ENCODE measurements around the gene HIVEP1. TPM values are rescaled to one million over a fixed set of nuclear protein-coding genes. Genes with fewer than 3 reads are reported as not detected.

The HIVEP1 gene
- total and polyA plus RNA-seq, 2 of the 13 experiments (the other 11 are each of a cell fraction or from before 2014, with no cell fraction given), result 7.4 to 9.9 TPM

DNA sequence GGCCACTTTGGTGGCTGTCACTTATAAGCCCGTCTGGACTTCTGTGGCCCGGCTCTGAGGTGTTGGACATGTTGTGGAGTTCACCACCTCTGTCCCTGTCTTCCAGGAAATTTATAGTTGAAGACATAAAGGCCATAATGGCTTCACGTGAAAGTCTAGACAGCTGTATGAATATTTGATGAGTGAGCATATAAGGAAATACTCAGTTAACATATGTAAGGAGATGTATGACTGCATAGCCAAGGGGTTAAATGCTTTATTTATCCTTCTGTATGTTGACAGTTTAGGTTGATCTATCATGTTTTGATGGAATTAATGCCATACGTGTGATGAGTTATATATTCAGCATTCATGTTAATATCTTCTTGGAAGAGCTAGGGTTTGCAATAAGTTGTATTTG lies 16.1 kb downstream of the HIVEP1 start:
- no TSS peak for BruUV-seq (replicated peaks)
- in situ Hi-C loops (cut with HindIII; ENCODE audit: extremely low pct_ligation_motif_present, low pct_unique_long_range_greater_than_20kb), result no loop called here

More for the DNA sequence above, 16.1 kb downstream of the HIVEP1 start:
- Histone ChIP-seq H3K9me3 (ENCODE audit: low read length) (peaks cover 10% of the 10 kb centered on the region), H3K79me2 (ENCODE audit: insufficient read depth, low read length) (peaks cover 27% of the 10 kb centered on the region), H3K27ac (ENCODE audit: extremely low read length, insufficient read depth, low read length) (no peak overlapping the region), H3K27me3 (ENCODE audit: control insufficient read depth in 1 of 2, insufficient read depth in 2 of 2, low read length in 2 of 2) (no peaks in the 10 kb centered on the region), H3K4me3 (replicated peaks in 1 of 3; ENCODE audit: insufficient read depth in 1 of 3, low read depth in 2 of 3, low read length in 3 of 3) (no peak overlapping the region), H3K4me1 (ENCODE audit: insufficient read depth, low read length) (peaks cover 21% of the 10 kb centered on the region), H4K20me1 (ENCODE audit: insufficient read depth, low read length) (no peaks in the 10 kb centered on the region), H2AFZ (ENCODE audit: low read length) (no peak overlapping the region), H3K9ac (ENCODE audit: insufficient read depth, low read depth, low read length) (no peak overlapping the region), H3K4me2 (ENCODE audit: low read depth, low read length) (no peak overlapping the region), H3K36me3 (replicated peaks in 1 of 2; ENCODE audit: control insufficient read depth in 1 of 2, insufficient read depth in 2 of 2, low read length in 2 of 2) (no peaks in the 10 kb centered on the region; a peak in 1 of 5 replicates)
- POLR2A ChIA-PET, result no interaction called here
- 86% methylated on average over 4 of the region's 4 CpGs for WGBS (ENCODE audit: low lambda C conversion rate)
- intact Hi-C loops (cut with micrococcal nuclease; ENCODE audit: unreplicated experiment), result no loop called here
- ATAC-seq (no peak), DNase-seq (ENCODE audit: low spot score) (no peak), FAIRE-seq (no peak)
- TF ChIP-seq, protein P1, sequence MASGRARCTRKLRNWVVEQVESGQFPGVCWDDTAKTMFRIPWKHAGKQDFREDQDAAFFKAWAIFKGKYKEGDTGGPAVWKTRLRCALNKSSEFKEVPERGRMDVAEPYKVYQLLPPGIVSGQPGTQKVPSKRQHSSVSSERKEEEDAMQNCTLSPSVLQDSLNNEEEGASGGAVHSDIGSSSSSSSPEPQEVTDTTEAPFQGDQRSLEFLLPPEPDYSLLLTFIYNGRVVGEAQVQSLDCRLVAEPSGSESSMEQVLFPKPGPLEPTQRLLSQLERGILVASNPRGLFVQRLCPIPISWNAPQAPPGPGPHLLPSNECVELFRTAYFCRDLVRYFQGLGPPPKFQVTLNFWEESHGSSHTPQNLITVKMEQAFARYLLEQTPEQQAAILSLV (CRISPR knock-in tag; IDR thresholded peaks at IDR 0.05; ENCODE audit: borderline replicate concordance), result no peak
- no peak for TF ChIP-seq CHCHD3 (CRISPR knock-in tag; IDR thresholded peaks at IDR 0.05)
- TF ChIP-seq MAFF (IDR thresholded peaks at IDR 0.05; ENCODE audit: low read depth, low read length), result peak; percentile 63
- TF ChIP-seq SIX1 (CRISPR knock-in tag; IDR thresholded peaks at IDR 0.05; ENCODE audit: borderline replicate concordance), result no peak
- peak; percentile 63 to 67 for TF ChIP-seq MAFK (conservative IDR thresholded peaks at IDR 0.05 in 1 of 2, IDR thresholded peaks at IDR 0.05 in 1 of 2; ENCODE audit: low read length in 2 of 2)
- TF ChIP-seq GABPB1 (CRISPR knock-in tag; IDR thresholded peaks at IDR 0.05), result no peak
- TF ChIP-seq, protein P2, sequence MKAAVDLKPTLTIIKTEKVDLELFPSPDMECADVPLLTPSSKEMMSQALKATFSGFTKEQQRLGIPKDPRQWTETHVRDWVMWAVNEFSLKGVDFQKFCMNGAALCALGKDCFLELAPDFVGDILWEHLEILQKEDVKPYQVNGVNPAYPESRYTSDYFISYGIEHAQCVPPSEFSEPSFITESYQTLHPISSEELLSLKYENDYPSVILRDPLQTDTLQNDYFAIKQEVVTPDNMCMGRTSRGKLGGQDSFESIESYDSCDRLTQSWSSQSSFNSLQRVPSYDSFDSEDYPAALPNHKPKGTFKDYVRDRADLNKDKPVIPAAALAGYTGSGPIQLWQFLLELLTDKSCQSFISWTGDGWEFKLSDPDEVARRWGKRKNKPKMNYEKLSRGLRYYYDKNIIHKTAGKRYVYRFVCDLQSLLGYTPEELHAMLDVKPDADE (CRISPR knock-in tag; IDR thresholded peaks at IDR 0.05), result no peak
- CTCF ChIA-PET (ENCODE audit: low intra/inter-chr PET ratio, low total read pairs), result no interaction called here

Data from HepG2 (cell line).